Measurements from ENCODE around the gene TRIM74.
"Not testable (repeated sequence)": the region's sequence is repeated elsewhere in the genome, so short reads cannot be mapped to it uniquely, and the experiment has no call there.

DNA sequence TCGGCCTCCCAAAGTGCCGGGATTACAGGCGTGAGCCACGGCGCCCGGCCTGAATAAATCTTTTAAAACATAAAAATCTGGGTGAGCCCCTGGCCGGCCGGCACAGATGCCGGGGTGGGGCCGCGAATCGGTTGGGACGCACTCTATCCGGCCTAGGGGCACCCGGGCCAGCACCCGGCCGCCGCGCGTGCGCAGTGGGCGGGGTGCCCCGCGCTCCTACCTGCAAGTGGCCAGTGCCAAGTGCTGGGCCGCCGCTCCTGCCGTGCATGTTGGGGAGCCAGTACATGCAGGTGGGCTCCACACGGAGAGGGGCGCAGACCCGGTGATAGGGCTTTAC, 36.1 kb upstream of the TRIM74 start:
- TF ChIP-seq, protein P1, sequence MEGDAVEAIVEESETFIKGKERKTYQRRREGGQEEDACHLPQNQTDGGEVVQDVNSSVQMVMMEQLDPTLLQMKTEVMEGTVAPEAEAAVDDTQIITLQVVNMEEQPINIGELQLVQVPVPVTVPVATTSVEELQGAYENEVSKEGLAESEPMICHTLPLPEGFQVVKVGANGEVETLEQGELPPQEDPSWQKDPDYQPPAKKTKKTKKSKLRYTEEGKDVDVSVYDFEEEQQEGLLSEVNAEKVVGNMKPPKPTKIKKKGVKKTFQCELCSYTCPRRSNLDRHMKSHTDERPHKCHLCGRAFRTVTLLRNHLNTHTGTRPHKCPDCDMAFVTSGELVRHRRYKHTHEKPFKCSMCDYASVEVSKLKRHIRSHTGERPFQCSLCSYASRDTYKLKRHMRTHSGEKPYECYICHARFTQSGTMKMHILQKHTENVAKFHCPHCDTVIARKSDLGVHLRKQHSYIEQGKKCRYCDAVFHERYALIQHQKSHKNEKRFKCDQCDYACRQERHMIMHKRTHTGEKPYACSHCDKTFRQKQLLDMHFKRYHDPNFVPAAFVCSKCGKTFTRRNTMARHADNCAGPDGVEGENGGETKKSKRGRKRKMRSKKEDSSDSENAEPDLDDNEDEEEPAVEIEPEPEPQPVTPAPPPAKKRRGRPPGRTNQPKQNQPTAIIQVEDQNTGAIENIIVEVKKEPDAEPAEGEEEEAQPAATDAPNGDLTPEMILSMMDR (IDR thresholded peaks at IDR 0.05) = not testable (repeated sequence)
- not testable (repeated sequence) for TF ChIP-seq POLR2A (IDR thresholded peaks at IDR 0.05)
